Endodermal cell (in vitro differentiated cells): ENCODE measurements around the gene TBC1D2B. TPM values are rescaled to one million over a fixed set of nuclear protein-coding genes. Genes with fewer than 3 reads are reported as not detected.

Experiments
- DNase-seq: peaks from one replicate; pipeline ENCODE4 v3.0.0-alpha.2; 2017
- H3K27ac ChIP-seq: 2 replicates; pipeline ENCODE4 v1.5.1; 2013; ENCODE audit warnings: mild to moderate bottlenecking, low read depth, low read length, moderate library complexity
- H3K27me3 ChIP-seq: 2 replicates; pipeline ENCODE4 v1.6.1; 2013; ENCODE audit warnings: mild to moderate bottlenecking, low read length, moderate library complexity; ENCODE audit not compliant: insufficient read depth, control insufficient read depth, poor library complexity, severe bottlenecking
- H3K36me3 ChIP-seq: 2 replicates; pipeline ENCODE4 v1.7.0; 2013; ENCODE audit warnings: mild to moderate bottlenecking, low read length, moderate library complexity; ENCODE audit not compliant: control insufficient read depth, insufficient read depth
- H3K4me1 ChIP-seq: one replicate; pipeline ENCODE4 v1.7.0; 2013; ENCODE audit warnings: low read length; ENCODE audit not compliant: control insufficient read depth, insufficient read depth
- H3K4me3 ChIP-seq: 2 replicates; pipeline ENCODE4 v1.5.1; 2013; ENCODE audit warnings: mild to moderate bottlenecking, low read length, moderate library complexity
- H3K9ac ChIP-seq: 2 replicates; pipeline ENCODE4 v1.6.1; 2013; ENCODE audit warnings: mild to moderate bottlenecking, low read length, moderate library complexity; ENCODE audit not compliant: poor library complexity, severe bottlenecking; ENCODE audit errors: extremely low read depth
- H3K9me3 ChIP-seq: 2 replicates; pipeline ENCODE4 v1.6.1; 2013; ENCODE audit warnings: mild to moderate bottlenecking, low read length, moderate library complexity; ENCODE audit not compliant: control insufficient read depth
- H3K27ac Mint-ChIP-seq: 2 replicates; pipeline ENCODE4 v1.8.0; 2020; ENCODE audit warnings: mixed read lengths
- H3K27me3 Mint-ChIP-seq: 2 replicates; pipeline ENCODE4 v1.8.0; 2021; ENCODE audit warnings: mild to moderate bottlenecking, mixed read lengths; ENCODE audit not compliant: insufficient read depth
- H3K36me3 Mint-ChIP-seq: 2 replicates; pipeline ENCODE4 v1.8.0; 2020; ENCODE audit warnings: low read depth, mixed read lengths
- H3K4me1 Mint-ChIP-seq: 2 replicates; pipeline ENCODE4 v1.8.0; 2020; ENCODE audit warnings: mixed read lengths
- H3K4me3 Mint-ChIP-seq: 2 replicates; pipeline ENCODE4 v1.8.0; 2020; ENCODE audit warnings: mild to moderate bottlenecking, moderate library complexity, mixed read lengths
- H3K9me3 Mint-ChIP-seq: 2 replicates; pipeline ENCODE4 v1.8.0; 2020; ENCODE audit warnings: mild to moderate bottlenecking, mixed read lengths
- WGBS, 2 experiments: methylation state at CpG; one replicate each; pipeline versions ENCODE4 v1.1.5 to v1.1.7; 2013; ENCODE audit warnings: missing lambda C conversion rate in 2 of 2, mixed read lengths in 1 of 2; ENCODE audit not compliant: insufficient coverage in 1 of 2, insufficient read length in 1 of 2; 5-methylcytosine and 5-hydroxymethylcytosine counted together
- total RNA-seq, 2 donors: library from RNA; stranded (reverse); fragmentation: NEBNext Ultra II Directional in 1 of 2; extraction: Animal tissue kit (Norgen Biotek cat#: 25700) in 1 of 2; gene quantifications; 2 replicates in 1 of 2; 3 replicates in 1 of 2; pipeline ENCODE4 v1.2.1, GENCODE V29; 2021
- TF ChIP-seq, protein P1 (sequence below): fragments of 200-600 bp; sonication (generic); conservative IDR thresholded peaks from 2 replicates; pipeline ENCODE4 v1.5.0; 2021; ENCODE audit warnings: antibody characterized with exemption, mild to moderate bottlenecking

TBC1D2B gene
- total RNA-seq, 2 donors from 2014 or later, result 13.8 to 23.8 TPM

DNA sequence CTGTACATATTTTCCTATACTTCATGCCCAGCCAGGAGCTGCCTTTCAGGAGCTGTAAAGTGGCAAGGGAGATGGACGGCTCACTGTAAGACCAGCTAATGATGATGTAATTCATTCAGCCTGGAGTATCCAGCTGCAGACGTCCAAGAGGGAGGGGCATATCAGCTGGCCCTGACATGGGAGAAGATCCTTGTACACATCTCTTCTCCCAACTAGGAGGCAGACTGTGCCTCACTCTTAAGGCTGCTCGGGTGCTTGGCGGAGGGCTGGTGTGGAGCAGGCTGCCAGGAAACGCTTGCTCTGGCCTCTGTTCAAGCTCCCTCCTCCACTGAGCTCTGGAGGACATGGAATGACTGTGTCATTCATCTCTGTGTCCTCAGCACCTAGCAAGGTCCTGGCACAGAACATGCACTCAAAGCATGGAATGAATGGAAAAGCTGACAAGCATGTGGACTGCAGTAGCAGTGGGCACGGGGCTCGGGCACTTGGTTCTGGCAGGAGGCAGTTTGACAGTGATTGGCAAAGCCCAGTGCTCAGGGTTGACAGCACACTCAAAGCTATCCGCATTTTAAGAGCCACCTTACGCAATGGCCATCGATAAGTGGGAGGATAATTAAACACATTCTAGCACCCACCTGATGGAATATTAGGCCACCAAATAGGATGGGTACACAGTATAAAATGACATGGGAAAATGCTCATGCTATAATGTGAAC is 72.4 kb downstream of the TBC1D2B start:
- Mint-ChIP-seq H3K36me3 (peaks cover 8% of the 10 kb centered on the region), H3K9me3 (no peaks in the 10 kb centered on the region), H3K4me1 (peaks cover 2% of the 10 kb centered on the region), H3K27ac (no peak overlapping the region), H3K4me3 (no peak overlapping the region), H3K27me3 (no peaks in the 10 kb centered on the region)
- no peak for DNase-seq
- Histone ChIP-seq H3K9me3 (no peaks in the 10 kb centered on the region), H3K4me1 (peaks cover 4% of the 10 kb centered on the region), H3K27me3 (no peaks in the 10 kb centered on the region), H3K36me3 (no peaks in the 10 kb centered on the region), H3K9ac (no peak overlapping the region), H3K27ac (no peak overlapping the region), H3K4me3 (no peak overlapping the region)
- TF ChIP-seq, protein P1, sequence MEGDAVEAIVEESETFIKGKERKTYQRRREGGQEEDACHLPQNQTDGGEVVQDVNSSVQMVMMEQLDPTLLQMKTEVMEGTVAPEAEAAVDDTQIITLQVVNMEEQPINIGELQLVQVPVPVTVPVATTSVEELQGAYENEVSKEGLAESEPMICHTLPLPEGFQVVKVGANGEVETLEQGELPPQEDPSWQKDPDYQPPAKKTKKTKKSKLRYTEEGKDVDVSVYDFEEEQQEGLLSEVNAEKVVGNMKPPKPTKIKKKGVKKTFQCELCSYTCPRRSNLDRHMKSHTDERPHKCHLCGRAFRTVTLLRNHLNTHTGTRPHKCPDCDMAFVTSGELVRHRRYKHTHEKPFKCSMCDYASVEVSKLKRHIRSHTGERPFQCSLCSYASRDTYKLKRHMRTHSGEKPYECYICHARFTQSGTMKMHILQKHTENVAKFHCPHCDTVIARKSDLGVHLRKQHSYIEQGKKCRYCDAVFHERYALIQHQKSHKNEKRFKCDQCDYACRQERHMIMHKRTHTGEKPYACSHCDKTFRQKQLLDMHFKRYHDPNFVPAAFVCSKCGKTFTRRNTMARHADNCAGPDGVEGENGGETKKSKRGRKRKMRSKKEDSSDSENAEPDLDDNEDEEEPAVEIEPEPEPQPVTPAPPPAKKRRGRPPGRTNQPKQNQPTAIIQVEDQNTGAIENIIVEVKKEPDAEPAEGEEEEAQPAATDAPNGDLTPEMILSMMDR, result no peak
- 86 to 91% methylated on average over 9 to 10 of the region's 10 CpGs for WGBS, 2 experiments

DNA sequence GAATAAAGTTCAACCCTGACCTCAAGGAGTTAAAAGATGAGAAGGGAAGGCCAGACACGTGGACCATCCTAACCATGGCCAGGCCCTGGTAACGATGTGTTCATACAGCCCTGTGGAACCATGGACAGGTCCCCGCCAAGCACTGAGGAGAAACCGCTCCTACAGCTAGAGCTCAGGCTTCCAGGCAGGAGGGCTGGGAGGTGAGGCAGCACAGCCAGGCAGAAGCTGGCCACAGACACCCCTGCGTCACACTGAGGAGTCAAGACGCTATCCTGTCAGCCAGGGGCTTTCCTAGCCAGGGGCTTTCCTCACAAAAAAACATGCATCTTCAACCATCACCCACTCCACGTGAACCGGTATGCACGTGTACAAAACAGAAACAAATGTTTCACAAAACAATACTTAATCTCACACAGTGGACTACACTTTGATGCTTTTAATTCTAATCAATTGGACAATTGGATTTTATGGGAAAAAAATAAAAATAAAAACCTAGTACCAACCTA is 73.2 kb downstream of the TBC1D2B start:
- Mint-ChIP-seq H3K4me1 (peaks cover 2% of the 10 kb centered on the region), H3K27me3 (no peaks in the 10 kb centered on the region), H3K9me3 (no peaks in the 10 kb centered on the region), H3K27ac (no peak overlapping the region), H3K36me3 (peaks cover 8% of the 10 kb centered on the region), H3K4me3 (no peak overlapping the region)
- no peak for DNase-seq
- no peak overlapping the region for H3K4me3 ChIP-seq
- no peaks in the 10 kb centered on the region for H3K36me3 ChIP-seq
- H3K27ac ChIP-seq, result no peak overlapping the region
- 79 to 90% methylated on average over 2 to 9 of the region's 9 CpGs for WGBS, 2 experiments
- no peaks in the 10 kb centered on the region for H3K27me3 ChIP-seq
- TF ChIP-seq, protein P1, result no peak
- no peak overlapping the region for H3K9ac ChIP-seq
- H3K9me3 ChIP-seq, result no peaks in the 10 kb centered on the region
- H3K4me1 ChIP-seq, result peaks cover 4% of the 10 kb centered on the region

DNA sequence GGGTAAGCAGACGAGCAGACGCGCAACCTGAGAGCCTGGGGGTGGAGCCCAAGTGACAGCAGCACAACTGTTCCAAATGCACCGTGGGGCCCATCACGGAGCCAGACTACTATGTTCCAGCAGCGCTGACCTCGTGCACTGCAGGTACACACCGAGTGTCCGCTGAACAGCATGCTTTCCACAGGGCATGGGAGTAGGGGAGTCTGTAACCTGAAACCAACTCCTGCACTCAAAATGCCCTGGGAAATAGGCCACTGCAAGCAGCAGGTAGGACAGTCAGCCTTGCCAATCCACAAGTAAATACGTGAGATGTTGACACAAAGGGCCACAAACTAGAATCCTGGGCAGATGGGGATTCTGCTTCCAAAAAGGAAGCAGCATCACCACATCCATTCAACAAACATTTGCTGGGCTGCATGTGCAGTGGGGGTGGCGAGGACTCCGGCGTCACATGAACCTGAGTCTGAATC is 73.9 kb downstream of the TBC1D2B start:
- no peak overlapping the region for H3K27ac Mint-ChIP-seq
- H3K4me1 ChIP-seq, result peaks cover 4% of the 10 kb centered on the region
- no peaks in the 10 kb centered on the region for H3K27me3 Mint-ChIP-seq
- no peak for DNase-seq
- no peak overlapping the region for H3K4me3 Mint-ChIP-seq
- no peaks in the 10 kb centered on the region for H3K9me3 Mint-ChIP-seq
- TF ChIP-seq, protein P1, result no peak
- 88 to 90% methylated on average over 10 to 13 of the region's 13 CpGs for WGBS, 2 experiments
- H3K9ac ChIP-seq, result no peak overlapping the region
- H3K27me3 ChIP-seq, result no peaks in the 10 kb centered on the region
- H3K4me3 ChIP-seq, result no peak overlapping the region
- H3K9me3 ChIP-seq, result no peaks in the 10 kb centered on the region
- no peaks in the 10 kb centered on the region for H3K36me3 ChIP-seq
- peaks cover 2% of the 10 kb centered on the region for H3K4me1 Mint-ChIP-seq
- peaks cover 8% of the 10 kb centered on the region for H3K36me3 Mint-ChIP-seq
- no peak overlapping the region for H3K27ac ChIP-seq
